A673 (cell line): ENCODE measurements around the gene FOLR2.

Experiments
- CTCF ChIP-seq: fragments of 300-800, 200-600 bp; sonication (generic); conservative IDR thresholded peaks from 2 replicates; pipeline ENCODE4 v1.5.1; 2017; ENCODE audit warnings: low read depth, mild to moderate bottlenecking, antibody characterized with exemption, low read length, moderate library complexity, mixed read lengths
- EZH2 ChIP-seq: fragments of 200-600 bp; sonication (generic); IDR thresholded peaks from 2 replicates; pipeline ENCODE4 v1.6.1; 2017; ENCODE audit warnings: borderline replicate concordance, low read depth, mild to moderate bottlenecking, mixed read lengths, antibody characterized with exemption, low read length; ENCODE audit not compliant: poor library complexity, severe bottlenecking

GRCh38 chr11:72243173-72244059, 26.8 kb downstream of the FOLR2 start:
- TF ChIP-seq CTCF (no peak), EZH2 (peak; percentile 12)
